GM18507 (cell line): Measurements from ENCODE around the gene TOP3A.
"Not testable (repeated sequence)": the region's sequence is repeated elsewhere in the genome, so short reads cannot be mapped to it uniquely, and the experiment has no call there.

Experiments
- DNase-seq: peaks from one replicate; pipeline ENCODE4 v3.0.0; 2011; ENCODE audit warnings: low read depth; ENCODE audit not compliant: insufficient read length; ENCODE audit errors: extremely low spot score
- FAIRE-seq: peaks from 2 replicates; lab custom pipeline; 2011; peaks lifted over from hg19 to GRCh38; lab: Jason Lieb, UNC

The TOP3A gene, protein sequence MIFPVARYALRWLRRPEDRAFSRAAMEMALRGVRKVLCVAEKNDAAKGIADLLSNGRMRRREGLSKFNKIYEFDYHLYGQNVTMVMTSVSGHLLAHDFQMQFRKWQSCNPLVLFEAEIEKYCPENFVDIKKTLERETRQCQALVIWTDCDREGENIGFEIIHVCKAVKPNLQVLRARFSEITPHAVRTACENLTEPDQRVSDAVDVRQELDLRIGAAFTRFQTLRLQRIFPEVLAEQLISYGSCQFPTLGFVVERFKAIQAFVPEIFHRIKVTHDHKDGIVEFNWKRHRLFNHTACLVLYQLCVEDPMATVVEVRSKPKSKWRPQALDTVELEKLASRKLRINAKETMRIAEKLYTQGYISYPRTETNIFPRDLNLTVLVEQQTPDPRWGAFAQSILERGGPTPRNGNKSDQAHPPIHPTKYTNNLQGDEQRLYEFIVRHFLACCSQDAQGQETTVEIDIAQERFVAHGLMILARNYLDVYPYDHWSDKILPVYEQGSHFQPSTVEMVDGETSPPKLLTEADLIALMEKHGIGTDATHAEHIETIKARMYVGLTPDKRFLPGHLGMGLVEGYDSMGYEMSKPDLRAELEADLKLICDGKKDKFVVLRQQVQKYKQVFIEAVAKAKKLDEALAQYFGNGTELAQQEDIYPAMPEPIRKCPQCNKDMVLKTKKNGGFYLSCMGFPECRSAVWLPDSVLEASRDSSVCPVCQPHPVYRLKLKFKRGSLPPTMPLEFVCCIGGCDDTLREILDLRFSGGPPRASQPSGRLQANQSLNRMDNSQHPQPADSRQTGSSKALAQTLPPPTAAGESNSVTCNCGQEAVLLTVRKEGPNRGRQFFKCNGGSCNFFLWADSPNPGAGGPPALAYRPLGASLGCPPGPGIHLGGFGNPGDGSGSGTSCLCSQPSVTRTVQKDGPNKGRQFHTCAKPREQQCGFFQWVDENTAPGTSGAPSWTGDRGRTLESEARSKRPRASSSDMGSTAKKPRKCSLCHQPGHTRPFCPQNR

DNA sequence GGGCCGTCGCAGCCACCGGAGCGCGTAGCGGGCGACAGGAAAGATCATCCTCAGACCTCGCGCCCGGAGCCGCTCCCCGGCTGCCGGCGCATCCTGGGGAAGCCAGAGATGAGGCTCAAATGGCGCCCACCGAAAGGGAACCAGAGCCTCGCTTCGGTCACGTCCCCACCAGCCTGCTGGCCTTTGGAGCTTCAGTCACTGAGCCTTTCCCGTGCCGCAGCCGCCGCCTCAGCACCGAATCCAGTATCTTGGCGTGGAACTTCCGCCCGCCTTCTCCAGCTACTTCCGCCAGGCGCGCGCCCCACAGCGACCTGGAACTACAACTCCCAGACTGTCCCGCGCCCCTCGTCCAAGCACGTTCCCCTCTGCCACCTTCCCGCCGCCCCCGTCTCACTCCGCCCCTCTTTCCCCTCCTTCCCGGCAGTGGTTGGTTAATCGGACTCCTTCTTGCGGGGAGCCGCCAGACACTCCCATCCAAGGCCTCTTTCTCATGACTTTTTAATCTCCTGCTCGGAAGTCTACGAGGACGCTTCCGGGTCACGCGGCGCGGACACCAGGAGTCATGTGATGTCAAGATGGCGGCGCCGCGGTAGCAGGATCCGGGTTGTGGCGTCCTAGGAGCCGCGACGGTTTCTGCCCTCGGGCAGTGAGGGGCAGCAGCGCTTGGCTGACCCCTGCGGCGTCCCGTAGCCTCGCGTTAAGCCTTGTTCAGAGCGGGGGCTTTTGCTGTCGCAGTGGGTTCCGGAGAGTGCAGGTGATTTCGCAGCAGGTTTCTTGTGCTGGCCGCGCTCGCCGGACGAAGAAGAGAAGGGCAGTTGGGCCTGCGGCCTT is at the start of gene TOP3A, which contains the start of gene SMCR8:
TOP3A (minus strand) TSS at position 264 of the 831 bp plus-strand sequence; CDS start at position 48, 216 bp downstream.
SMCR8 (plus strand) TSS at position 563 of the 831 bp plus-strand sequence. CDS start 497 bp downstream, outside the sequence.
- DNase-seq (peak; percentile 81), FAIRE-seq (peak; percentile 96)

GRCh38 chr17:18364166-18364565 is 49.4 kb upstream of the TOP3A start:
- no peak for DNase-seq
- no peak for FAIRE-seq

DNA sequence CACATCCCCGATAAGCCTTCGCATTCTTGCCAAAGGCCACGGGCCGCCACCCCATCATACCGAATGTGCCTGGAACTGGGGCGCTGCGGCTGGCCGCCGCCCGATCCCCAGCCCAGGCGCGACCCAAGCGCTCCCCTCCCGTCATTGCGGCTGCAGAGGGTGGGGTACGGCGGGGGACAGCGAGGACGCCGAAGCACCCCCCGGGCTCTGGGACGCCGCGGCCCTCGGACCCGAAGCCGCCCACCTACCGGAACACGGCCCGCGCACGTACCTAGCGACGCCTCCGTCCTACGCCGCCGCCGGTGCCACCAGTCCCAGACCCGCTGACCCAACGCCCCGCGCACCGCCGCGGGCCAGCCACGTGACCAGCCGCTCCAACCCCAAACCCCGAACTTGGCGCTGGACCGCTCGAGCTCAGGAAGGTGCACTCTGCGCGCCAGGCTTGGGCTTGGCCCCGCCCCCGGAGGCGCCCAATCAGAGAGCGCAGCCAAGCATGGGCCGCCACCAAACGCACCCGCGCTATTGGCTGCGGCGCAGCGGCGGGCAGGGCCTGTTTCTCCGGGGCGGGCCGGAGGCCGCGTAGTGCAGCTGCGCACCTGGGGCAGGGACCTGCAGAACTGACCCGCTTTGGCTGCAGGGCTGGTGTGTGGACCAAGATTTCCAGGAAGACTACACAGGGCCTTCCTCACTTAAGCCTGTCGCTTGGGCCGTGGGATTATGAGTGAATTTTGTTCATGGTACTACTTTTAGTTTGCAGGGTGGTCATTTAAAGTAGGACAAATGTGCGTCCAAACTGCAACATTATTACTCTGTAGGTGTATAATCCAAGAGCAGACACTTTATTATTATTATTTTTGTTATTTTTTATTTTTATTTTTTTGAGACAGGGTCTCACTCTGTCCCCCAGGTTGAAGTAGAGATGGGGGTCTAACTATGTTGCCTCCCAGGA is 48.6 kb upstream of the TOP3A start, which contains the start of gene SHMT1:
SHMT1 (minus strand) TSS at position 450 of the 949 bp plus-strand sequence. CDS start 7,569 bp downstream, outside the sequence.
- FAIRE-seq = peak; percentile 96

GRCh38 chr17:18362698-18363100 is 47.9 kb upstream of the TOP3A start:
- DNase-seq = peak; percentile 20
- FAIRE-seq = peak; percentile 38

More for the DNA sequence above, 48.6 kb upstream of the TOP3A start, which contains the start of gene SHMT1:
- DNase-seq = peak; percentile 95

DNA sequence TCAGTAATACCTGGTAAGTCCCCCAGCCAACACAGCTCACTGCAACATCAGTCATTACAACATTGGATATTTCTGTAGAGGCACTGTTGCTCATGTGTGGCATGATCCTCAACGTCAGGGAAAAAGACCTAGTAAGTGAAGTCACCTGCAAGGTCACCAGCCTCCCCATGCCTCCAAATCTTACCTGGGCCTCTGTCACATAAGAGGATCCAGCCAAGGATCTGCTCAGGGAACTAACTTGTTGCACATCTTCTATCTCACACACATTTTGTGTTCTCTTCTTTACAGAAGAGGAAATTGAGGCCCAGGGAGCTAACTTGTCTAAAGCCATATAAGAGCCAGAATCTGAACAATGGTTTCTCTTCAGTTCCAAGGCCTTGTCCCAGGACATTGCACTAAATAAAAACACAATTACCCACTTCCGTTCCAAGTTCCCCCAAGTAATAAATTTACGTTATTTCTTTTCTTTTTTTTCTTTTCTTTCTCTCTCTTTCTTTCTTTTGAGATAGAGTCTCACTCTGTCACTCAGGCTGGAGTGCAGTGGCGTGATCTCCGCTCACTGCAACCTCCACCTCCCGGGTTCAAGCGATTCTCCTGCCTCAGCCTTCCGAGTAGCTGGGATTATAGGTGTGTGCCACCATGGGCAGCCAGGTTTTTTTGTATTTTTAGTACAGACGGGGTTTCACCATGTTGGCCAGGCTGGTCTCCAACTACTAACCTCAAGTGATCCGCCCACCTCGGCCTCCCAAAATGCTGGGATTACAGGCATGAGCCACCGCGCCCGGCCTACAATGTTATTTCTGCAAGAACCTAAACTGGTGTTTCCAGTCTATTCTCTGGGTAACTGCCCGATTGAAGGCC is 47.3 kb upstream of the TOP3A start:
- DNase-seq (no peak), FAIRE-seq (no peak)

- DNase-seq (no peak), FAIRE-seq (no peak)
These were observed 45.7 kb upstream of the TOP3A start for GRCh38 chr17:18360518-18360917.

DNA sequence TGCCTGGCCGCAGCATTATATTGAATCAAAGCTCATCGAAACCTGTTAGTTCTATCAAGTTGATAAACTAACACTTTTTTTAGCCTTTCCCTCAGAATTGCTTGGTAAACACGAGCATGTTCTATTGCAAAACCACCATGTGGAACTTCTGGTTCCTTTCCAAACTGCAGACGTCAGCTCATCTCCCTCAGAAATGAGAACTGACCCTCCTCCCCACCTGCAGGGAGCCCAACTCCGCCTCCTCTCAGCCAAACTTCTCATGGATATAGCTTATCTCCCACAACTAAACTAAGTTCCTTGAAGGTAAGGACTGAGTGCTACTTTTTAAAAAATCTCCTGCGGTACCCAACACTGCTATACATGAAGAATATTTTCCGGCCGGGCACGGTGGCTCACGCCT is 41.8 kb upstream of the TOP3A start:
- DNase-seq (no peak), FAIRE-seq (no peak)

DNA sequence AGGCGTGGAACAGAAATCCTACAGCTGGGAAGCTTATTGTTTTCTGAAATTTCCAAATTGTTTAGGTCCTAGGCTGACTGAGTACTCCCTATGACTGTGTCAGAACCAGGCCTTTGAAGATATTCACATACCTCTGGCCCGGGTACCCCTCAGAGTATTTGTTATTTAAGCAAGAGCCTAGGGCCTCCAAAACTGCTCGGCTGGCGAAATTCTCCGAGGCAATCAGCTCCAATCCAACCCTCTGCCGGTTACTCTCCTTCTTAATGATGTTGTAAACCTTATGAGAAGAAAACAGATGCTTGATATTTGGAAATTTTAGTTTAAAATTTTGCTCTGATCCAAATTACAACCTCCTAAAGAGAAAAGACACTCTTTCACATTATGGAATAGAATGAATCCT is 38.7 kb upstream of the TOP3A start:
- DNase-seq (no peak), FAIRE-seq (no peak)

DNA sequence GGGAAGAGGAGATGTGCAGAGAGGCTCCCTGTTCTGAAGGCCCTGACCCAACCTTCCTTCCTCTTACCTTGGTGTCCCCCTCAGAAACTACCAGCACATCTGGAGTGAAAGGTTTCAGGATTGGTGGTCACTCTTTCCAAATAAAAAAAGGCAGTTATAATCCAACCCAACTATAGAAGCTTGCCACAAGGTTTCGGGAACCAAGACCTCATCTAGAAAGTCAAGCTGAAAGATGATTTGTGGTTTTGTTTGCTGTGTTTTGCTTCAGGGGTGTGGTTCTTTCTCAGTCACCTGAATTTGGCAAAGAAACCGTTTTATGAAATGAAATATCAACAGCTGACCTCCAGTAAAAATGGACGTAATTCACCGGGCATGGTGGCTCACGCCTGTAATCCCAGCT is 29.2 kb upstream of the TOP3A start:
- DNase-seq (no peak), FAIRE-seq (peak; percentile 54)

DNA sequence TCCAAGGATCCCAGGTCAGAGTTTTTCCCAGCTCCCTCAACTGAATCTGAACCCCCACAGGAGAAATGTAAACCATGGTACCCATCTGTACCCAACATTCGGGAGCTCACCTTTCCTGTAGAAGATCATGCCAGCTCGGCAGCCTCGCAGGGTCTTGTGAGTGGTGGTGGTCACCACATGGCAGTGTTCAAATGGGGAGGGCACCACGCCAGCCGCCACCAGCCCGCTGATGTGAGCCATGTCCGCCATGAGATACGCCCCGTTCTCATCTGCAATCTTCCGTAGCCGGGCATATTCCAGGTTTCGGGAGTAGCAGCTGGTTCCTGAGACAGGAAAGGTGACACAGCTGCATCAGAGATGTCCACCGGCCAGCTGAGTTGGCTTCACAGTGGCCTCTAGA is 25.1 kb upstream of the TOP3A start:
- FAIRE-seq = no peak

DNA sequence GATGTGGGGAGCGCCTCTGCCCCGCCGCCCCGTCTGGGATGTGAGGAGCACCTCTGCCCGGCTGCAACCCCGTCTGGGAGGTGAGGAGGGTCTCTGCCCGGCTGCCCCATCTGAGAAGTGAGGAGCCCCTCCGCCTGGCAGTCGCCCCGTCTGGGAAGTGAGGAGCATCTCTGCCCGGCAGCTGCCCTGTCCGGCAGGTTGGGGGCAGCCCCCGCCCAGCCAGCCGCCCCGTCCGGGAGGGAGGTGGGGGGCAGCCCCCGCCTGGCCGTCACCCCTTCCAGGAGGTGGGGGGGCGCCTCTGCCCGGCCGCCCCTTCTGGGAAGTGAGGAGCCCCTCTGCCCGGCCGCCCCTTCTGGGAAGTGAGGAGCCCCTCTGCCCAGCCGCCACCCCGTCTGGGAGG is 23.4 kb upstream of the TOP3A start:
- not testable (repeated sequence) for FAIRE-seq, DNase-seq

More for the DNA sequence above, 25.1 kb upstream of the TOP3A start:
- no peak for DNase-seq

- FAIRE-seq (no peak), DNase-seq (no peak)
These were observed 18.2 kb upstream of the TOP3A start for GRCh38 chr17:18332909-18333489.

GRCh38 chr17:18331879-18332278 is 17.1 kb upstream of the TOP3A start:
- no peak for DNase-seq
- FAIRE-seq = no peak

DNA sequence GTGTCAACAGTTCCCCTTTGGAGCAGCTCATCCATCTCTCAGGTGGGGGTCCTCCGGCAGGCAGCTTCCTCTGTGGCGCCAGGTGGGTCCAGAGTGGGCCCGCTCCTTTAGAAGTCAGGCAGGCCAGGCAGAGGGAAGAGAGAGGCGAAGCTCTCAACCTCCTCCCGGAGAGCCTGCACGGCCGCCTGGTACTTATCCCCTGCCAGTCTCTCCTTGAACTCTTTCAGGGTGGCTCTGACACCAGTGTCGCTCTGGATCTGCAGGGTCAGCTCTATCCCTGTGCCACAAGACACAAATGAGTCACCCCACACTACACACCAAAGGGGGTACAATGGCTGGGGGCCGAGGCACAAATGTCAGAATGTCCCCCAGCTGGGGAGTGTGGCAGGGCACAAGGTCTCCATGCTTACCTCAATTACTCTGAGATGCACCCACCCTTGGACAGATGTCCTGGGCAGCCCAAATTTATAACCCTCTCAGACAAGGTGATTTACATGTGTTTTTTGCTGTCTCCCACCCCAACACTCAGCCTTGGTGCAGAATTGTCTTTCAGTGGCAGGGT is 13.9 kb upstream of the TOP3A start:
- DNase-seq = no peak
- FAIRE-seq = no peak

DNA sequence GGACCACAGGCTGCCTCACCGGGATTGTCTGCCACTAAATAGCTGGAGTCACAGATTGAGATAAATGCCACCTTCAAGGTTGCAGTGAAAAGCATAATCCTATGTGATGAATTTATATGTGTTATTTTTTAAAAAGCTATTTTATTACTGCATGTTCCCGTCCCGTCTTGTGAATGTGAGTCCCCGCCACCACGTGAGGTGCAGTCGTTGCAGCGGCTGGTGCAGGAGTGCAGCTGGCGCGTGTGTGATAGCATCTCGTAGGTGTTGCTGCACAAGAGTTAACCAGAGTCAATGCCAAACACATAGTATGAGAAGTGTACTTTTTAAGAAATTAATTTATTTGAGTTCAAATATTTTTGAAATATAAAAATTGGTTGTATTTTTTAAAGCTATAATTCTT is 12.8 kb upstream of the TOP3A start:
- no peak for FAIRE-seq

GRCh38 chr17:18327093-18327492 is 12.3 kb upstream of the TOP3A start:
- DNase-seq (no peak), FAIRE-seq (no peak)

More for the DNA sequence above, 12.8 kb upstream of the TOP3A start:
- no peak for DNase-seq
